Hepatocyte (in vitro differentiated cells): ENCODE results near the gene NUBP1. TPM values are rescaled to one million over a fixed set of nuclear protein-coding genes. Genes with fewer than 3 reads are reported as not detected.
A peak's percentile ranks its signal among the peaks of the same experiment; 100 is the strongest.

Experiments used
- DNase-seq: peaks from one replicate; pipeline ENCODE4 v3.0.0-alpha.2; 2016; ENCODE audit warnings: low spot score
- H2AFZ ChIP-seq: fragments of 200-600 bp; sonication (generic); 2 replicates; pipeline ENCODE4 v1.6.0; 2016; ENCODE audit warnings: antibody characterized with exemption, mild to moderate bottlenecking
- H3K27ac ChIP-seq: fragments of 200-600 bp; sonication (generic); 2 replicates; pipeline ENCODE4 v1.5.1; 2016; ENCODE audit warnings: mild to moderate bottlenecking
- H3K27me3 ChIP-seq: fragments of 200-600 bp; sonication (generic); 2 replicates; pipeline ENCODE4 v1.6.1; 2016
- H3K36me3 ChIP-seq: fragments of 200-600 bp; sonication (generic); replicated peaks from 2 replicates; pipeline ENCODE4 v1.5.1; 2016; ENCODE audit warnings: low read depth; ENCODE audit not compliant: insufficient read depth
- H3K4me1 ChIP-seq: fragments of 200-600 bp; sonication (generic); 2 replicates; pipeline ENCODE4 v1.5.1; 2016; ENCODE audit warnings: mild to moderate bottlenecking, moderate library complexity; ENCODE audit not compliant: insufficient read depth
- H3K4me2 ChIP-seq: fragments of 200-600 bp; sonication (generic); 2 replicates; pipeline ENCODE4 v1.6.0; 2016
- H3K4me3 ChIP-seq: fragments of 200-600 bp; sonication (generic); 2 replicates; pipeline ENCODE4 v1.5.1; 2016; ENCODE audit warnings: mild to moderate bottlenecking
- H3K79me2 ChIP-seq: fragments of 200-600 bp; sonication (generic); 2 replicates; pipeline ENCODE4 v1.6.0; 2017; ENCODE audit warnings: mild to moderate bottlenecking
- H3K9me2 ChIP-seq: fragments of 200-600 bp; sonication (generic); replicated peaks from 2 replicates; pipeline ENCODE4 v1.6.0; 2017; ENCODE audit warnings: mild to moderate bottlenecking; ENCODE audit not compliant: insufficient read depth
- H3K9me3 ChIP-seq: fragments of 200-600 bp; sonication (generic); 2 replicates; pipeline ENCODE4 v1.5.1; 2016; ENCODE audit warnings: low read depth, mild to moderate bottlenecking
- H4K20me1 ChIP-seq: fragments of 200-600 bp; sonication (generic); 2 replicates; pipeline ENCODE4 v1.6.0; 2016; ENCODE audit warnings: mild to moderate bottlenecking; ENCODE audit not compliant: insufficient read depth, poor library complexity, severe bottlenecking
- CTCF ChIP-seq: fragments of 200-600 bp; sonication (generic); IDR thresholded peaks from 2 replicates; pipeline ENCODE4 v1.5.1; 2016; ENCODE audit warnings: antibody characterized with exemption, mild to moderate bottlenecking; ENCODE audit not compliant: poor library complexity
- EZH2 ChIP-seq: fragments of 200-600 bp; sonication (generic); IDR thresholded peaks from 2 replicates; pipeline ENCODE4 v1.6.1; 2016; ENCODE audit warnings: antibody characterized with exemption, mild to moderate bottlenecking, borderline replicate concordance
- EZH2phosphoT487 ChIP-seq: fragments of 200-600 bp; sonication (generic); IDR thresholded peaks from one replicate; pipeline ENCODE4 v1.6.1; 2018; ENCODE audit warnings: antibody characterized with exemption, mild to moderate bottlenecking, low read depth, moderate library complexity; ENCODE audit not compliant: unreplicated experiment, severe bottlenecking
- WGBS: methylation state at CpG from one replicate; pipeline ENCODE4 v1.1.6; 2016; ENCODE audit warnings: low lambda C conversion rate; ENCODE audit errors: missing lambda C conversion rate; 5-methylcytosine and 5-hydroxymethylcytosine counted together
- polyA plus RNA-seq: library from polyadenylated mRNA; unstranded; fragments of >200 nt; fragmentation: Nextera tagmentation; extraction: Ambion mirVana; gene quantifications from 2 replicates; pipeline ENCODE4 v1.2.1, GENCODE V29; 2016
- small RNA-seq: library from RNA; depleted of rRNA; stranded (forward); fragments of <200 nt; gene quantifications from one replicate; pipeline ENCODE3, GENCODE V24; 2014
- total RNA-seq: library from RNA; depleted of rRNA; stranded (reverse); fragments of >200 nt; gene quantifications from 2 replicates; pipeline ENCODE4 v1.2.3, GENCODE V29; 2014

The NUBP1 gene
- total and polyA plus RNA-seq, 2 experiments from 2014 or later: 25.6 to 31.7 TPM

- no peaks in the 10 kb centered on the region for H4K20me1 ChIP-seq
- H3K27me3 ChIP-seq: peaks cover 18% of the 10 kb centered on the region
- peak within 1 kb of the TSS; percentile 81 for H2AFZ ChIP-seq
- peak within 1 kb of the TSS; percentile 93 for H3K4me2 ChIP-seq
- no peaks in the 10 kb centered on the region for H3K79me2 ChIP-seq
- H3K9me3 ChIP-seq: no peaks in the 10 kb centered on the region
- 8% methylated on average over 39 of the region's 64 CpGs for WGBS
- H3K9me2 ChIP-seq: no peaks in the 10 kb centered on the region
- peaks cover 4% of the 10 kb centered on the region for H3K4me1 ChIP-seq
- peak; percentile 33 for DNase-seq
- H3K4me3 ChIP-seq: peak within 1 kb of the TSS; percentile 42
- TF ChIP-seq EZH2 (no peak), EZH2phosphoT487 (no peak), CTCF (no peak)
- no peaks in the 10 kb centered on the region for H3K36me3 ChIP-seq
- H3K27ac ChIP-seq: no peak within 1 kb of the TSS
These were observed 74.6 kb downstream of the NUBP1 start, which contains the start of gene TVP23A for GRCh38 chr16:10817963-10818941. Gene TVP23A (minus strand): TSS chr16:10818794. CDS start chr16:10818493, 301 bp downstream.

Small RNAs within 50 kb of the gene (small RNA-seq; reads per million reads assigned to genes)
- gene MTND4LP24: not detected
- not detected for gene MTND6P33

Other genes starting within 250 kb of the NUBP1 start
- 23.4 and 29.1 TPM in 2 replicates for gene EMP2, start 163.2 kb upstream of the NUBP1 start, total RNA-seq
- 93.4 and 147 TPM in 2 replicates for gene EMP2, start 163.2 kb upstream of the NUBP1 start, polyA plus RNA-seq
- gene TEKT5, start 48.9 kb upstream of the NUBP1 start, total RNA-seq: not detected in 2 replicates
- gene TEKT5, start 48.9 kb upstream of the NUBP1 start, polyA plus RNA-seq: not detected in 2 replicates
- gene TVP23A, start 75.0 kb downstream of the NUBP1 start, total RNA-seq: 0.67 and 1.5 TPM in 2 replicates
- 1.1 and 1.5 TPM in 2 replicates for gene TVP23A, start 75.0 kb downstream of the NUBP1 start, polyA plus RNA-seq
- 0.08 TPM in 1 of 2 replicates, not detected in the other for gene CIITA, start 133.4 kb downstream of the NUBP1 start, total RNA-seq
- 0.24 and 1.1 TPM in 2 replicates for gene CIITA, start 133.4 kb downstream of the NUBP1 start, polyA plus RNA-seq
- gene DEXI, start 198.6 kb downstream of the NUBP1 start, total RNA-seq: 51.6 and 53.7 TPM in 2 replicates
- 68.9 and 82.4 TPM in 2 replicates for gene DEXI, start 198.6 kb downstream of the NUBP1 start, polyA plus RNA-seq
- 19.7 and 22.6 TPM in 2 replicates for gene CLEC16A, start 200.7 kb downstream of the NUBP1 start, total RNA-seq
- 22.3 and 29.0 TPM in 2 replicates for gene CLEC16A, start 200.7 kb downstream of the NUBP1 start, polyA plus RNA-seq